GM21576 (cell line): ENCODE data around the gene FETUB.
"Not testable (repeated sequence)": the region's sequence is repeated elsewhere in the genome, so short reads cannot be mapped to it uniquely, and the experiment has no call there.

Experiments
- ATAC-seq: cut with Tn5 transposase; IDR thresholded peaks from one replicate; pipeline ENCODE4 v1.9.1; 2021; ENCODE audit warnings: mild to moderate bottlenecking, moderate library complexity; ENCODE audit not compliant: unreplicated experiment

Gene FETUB

DNA sequence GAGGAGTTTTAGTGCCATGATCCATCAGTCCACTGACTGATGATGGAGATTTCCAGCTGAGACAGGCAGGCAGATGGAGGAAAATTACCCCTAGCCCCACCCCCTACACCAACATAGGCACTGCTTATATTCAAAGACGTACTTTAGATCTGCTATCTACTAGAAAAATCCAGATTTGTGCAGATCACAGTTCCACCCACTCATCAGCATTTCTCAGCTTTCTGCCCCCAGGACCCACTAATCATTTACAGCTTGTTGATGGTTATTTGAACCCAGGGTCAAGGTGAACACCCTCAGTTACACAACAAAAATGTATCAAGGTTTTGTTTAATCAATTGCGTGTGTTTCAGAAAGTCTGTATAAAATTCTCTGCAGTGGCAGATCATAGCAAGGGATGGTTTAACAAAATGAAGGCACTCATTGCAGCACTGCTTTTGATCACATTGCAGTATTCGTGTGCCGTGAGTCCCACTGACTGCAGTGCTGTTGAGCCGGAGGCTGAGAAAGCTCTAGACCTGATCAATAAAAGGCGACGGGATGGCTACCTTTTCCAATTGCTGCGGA is 25.5 kb downstream of the FETUB start, which contains the start of gene HRG:
HRG (plus strand) TSS at position 390 of the 564 bp plus-strand sequence; CDS start at position 408, 18 bp downstream.
- no peak for ATAC-seq

DNA sequence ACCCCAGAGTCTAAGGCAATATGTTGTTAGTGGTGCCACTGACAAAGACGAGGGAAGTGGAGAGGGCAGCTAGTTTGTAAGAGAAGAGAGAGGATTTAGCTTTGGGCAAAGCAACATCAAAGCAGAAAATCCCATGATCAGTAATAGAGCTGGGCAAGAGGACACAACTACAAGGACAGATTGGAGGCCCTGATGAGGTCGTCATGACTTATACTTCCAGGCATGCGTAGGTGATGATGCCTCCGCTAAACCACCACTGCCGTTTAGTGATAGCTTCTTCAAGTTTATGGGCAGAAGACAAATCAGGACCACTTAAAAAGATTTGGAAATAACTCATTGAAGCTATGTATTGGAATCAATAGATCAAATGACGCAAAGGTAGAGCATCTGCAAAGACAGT is 28.2 kb downstream of the FETUB start:
- ATAC-seq = no peak

DNA sequence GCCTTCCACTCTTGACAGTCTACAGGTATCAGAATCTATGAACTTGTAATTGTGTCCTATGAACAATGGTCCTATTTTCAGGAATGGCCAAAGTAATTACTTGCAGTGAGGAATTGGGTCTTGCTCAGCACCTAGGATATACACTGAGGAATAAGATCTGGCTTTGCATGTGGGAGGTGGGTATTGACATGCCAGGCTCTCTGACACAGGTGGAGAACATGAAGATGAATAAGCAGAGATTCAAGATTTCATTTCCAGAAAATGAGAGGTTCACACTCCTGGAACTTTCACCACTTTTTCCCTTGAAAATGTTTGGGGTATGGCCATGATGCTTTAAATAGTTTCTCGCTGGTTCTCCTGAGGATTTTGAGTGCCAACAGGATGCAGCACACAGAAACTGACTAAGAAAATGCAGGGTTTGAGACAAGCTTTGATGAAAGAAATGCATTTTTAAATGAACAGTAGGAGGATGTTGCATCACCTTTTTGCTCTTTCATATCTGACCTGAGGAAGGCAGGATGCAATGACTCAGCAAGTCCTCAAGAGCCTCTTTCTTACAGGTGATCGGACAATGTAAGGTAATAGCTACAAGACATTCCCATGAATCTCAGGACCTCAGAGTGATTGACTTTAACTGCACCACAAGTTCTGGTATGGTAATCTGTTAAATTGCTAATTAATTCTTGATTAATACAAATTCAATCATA is 29.3 kb downstream of the FETUB start:
- no peak for ATAC-seq

DNA sequence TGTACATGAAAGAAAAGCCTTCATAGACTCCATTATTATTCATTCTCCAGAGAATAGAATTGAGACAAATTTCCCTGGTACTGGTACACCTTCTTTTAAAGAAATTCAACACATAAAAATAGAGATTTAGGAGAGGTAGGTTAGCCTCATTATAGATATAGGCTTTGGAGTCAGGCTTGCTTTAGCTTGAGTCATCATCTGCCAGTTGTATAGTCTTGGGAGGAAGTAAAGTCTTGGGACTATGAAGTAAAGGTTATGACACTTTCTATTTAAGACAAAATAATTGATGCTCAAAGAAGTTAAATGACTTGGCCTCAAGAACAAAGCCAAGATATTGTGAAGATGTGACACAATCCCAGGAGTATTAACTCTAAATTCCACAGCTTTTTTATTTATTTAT is 30.0 kb downstream of the FETUB start:
- no peak for ATAC-seq

GRCh38 chr3:186671051-186671450 is 30.9 kb downstream of the FETUB start:
- no peak for ATAC-seq

- ATAC-seq = no peak
Observed at GRCh38 chr3:186678604-186679003, 38.4 kb downstream of the FETUB start.

DNA sequence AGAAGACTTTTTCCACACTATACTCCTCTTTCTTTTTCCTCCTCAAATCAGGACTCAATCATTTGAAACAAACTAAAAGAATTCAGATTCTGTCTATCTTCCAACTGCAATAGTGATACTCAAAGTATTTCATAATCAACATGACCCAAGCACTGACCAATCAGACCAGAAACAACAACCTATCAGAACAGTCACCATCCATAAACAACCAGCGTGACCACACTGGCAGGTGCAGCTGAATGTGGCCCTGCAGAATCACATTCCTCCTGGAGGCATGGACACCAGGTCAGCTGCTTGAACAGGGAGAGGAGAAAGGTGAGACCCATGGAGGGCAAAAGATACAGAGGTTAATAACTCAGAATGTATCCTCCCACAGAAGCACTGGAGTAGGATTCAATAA is 39.0 kb downstream of the FETUB start:
- no peak for ATAC-seq

- no peak for ATAC-seq
Observed at GRCh38 chr3:186680869-186681268, 40.7 kb downstream of the FETUB start.

GRCh38 chr3:186682812-186683211 is 42.6 kb downstream of the FETUB start:
- no peak for ATAC-seq

DNA sequence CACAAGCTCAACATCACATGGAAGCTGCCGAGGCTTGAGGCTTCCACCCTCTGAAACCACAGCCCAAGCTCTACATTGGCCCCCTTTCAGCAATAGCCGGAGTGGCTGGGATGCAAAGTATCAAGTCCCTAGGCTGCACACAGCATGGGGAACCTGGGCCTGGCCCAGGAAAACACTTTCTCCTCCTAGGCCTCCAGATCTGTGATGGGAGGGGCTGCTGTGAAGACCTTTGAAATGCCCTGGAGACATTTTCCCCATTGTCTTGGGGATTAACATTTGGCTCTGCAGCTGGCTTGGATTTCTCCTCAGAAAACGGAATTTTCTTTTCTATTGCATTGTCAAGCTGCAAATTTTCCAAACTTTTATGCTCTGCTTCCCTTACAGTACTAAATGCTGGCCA is 43.8 kb downstream of the FETUB start:
- ATAC-seq = no peak

DNA sequence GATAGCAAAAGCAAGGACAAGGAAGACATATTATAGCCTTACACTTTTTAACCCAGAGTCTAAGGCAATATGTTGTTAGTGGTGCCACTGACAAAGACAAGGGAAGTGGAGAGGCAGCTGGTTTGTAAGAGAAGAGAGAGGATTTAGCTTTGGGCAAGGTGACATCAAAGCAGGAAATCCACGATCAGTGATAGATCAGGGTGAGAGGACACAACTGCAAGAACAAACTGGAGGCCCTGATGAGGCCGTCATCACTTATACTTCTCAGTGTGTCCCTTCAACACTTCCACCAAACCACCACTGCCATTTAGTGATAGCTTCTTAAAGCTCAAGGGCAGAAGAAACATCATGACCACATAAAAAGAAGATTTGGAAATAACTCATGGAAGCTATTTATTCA is 46.3 kb downstream of the FETUB start:
- ATAC-seq = not testable (repeated sequence)

GRCh38 chr3:186687120-186687651 is 47.0 kb downstream of the FETUB start:
- no peak for ATAC-seq

DNA sequence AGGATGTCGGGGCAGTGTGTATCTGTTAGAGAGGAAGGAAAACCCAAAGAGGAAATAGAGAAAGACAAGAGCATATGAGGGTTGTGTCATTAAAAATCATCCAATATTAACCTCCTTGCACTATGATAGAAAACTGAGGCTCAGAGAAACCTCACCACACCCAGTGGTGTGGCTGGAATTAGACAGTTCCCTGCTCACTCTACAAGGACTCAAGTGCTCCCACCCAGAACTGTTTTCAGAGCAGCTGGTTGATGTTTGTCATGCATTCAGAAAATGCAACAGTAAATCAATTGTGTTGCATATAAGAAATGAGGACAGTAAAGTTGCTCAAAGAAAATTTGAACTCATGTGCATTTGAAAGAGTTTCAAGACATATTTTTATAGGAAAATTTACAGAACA is 50.1 kb downstream of the FETUB start:
- not testable (repeated sequence) for ATAC-seq

DNA sequence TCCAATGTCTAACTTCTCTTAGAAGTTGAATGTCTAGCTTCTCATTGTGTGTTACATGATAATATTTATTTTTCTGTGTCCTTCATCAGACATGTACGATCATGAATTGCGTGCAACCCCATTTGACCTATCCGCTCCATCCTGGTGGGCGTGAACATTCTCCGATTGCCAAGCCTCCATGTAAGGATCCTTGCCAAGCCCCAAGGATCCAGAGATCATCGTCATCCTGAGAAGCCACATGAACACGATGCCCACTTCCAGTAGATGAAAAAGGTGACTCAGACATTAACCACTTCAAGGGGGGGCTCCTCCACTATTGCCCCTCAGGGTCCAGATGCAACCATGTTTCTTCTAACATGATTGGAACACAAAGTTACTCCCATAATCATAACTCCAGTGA is 51.5 kb downstream of the FETUB start:
- ATAC-seq = no peak

DNA sequence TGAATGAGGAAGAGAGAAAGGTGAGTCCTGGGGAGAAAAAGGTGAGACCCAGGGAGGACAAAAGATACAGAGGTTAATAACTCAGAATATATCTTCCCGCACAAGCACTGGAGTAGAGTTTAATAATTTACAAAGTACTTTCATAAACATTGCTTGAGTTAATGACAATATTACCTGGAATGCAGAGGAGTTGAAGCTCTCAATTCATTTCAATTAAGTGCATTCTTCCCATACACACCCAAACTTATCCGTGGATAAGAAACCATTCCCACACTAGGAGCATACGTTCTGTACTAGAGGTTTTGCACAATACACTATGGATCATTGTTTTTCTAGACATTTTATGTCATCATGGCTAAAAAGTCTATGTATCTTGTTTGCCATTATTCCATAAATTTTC is 53.6 kb downstream of the FETUB start:
- no peak for ATAC-seq

DNA sequence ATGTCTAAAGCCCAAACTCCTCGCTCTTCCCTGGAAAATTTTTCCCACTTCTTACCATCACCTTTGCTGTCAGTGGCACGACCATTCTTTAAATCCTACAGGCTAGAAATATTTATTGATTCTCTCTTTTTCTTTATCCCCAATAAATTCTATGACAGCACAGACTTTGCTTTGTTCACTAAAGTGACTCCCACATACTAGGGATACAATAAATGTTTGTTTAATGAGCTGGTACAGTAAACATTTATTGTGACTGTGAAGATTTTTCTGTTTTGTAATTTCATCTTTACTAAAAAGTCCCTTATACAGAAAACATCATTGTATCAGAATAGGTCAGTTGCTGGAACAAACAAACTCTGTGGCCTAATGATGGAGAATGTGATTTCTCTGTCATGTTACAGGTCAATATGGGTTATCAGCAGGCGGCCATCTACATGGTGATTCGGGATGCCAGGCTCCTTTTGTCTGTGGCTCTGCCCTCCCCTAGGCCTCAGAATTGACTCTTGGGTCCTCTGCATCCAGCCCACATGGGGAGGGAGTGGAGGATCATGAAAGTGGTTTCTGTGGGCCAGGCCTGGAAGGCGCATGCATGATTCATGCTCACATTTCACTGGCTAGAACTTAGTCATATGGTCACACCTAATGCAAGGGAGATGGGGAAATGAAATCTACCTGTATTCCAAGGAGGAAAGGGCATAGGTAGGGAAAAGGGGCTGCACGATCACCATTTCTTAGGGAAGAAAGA is 54.3 kb downstream of the FETUB start:
- ATAC-seq = no peak

GRCh38 chr3:186696522-186696921 is 56.3 kb downstream of the FETUB start:
- no peak for ATAC-seq

GRCh38 chr3:186697510-186697909 is 57.3 kb downstream of the FETUB start:
- no peak for ATAC-seq

GRCh38 chr3:186700267-186700666 is 60.1 kb downstream of the FETUB start:
- ATAC-seq = no peak

DNA sequence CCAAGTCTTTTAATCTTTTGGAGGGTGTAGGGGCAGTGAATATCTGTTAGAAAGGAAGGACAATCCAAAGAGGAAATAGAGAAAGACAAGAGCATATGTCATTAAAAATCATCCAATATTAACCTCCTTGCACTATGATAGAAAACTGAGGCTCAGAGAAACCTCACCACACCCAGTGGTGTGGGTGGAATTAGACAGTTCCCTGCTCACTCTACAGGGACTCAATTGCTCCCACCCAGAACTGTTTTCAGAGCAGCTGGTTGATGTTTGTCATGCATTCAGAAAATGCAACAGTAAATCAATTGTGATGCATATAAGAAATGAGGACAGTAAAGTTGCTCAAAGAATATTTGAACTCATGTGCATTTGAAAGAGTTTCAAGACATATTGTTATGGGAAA is 62.3 kb downstream of the FETUB start:
- not testable (repeated sequence) for ATAC-seq
